ENCODE measurements around the gene DBF4.

DNA sequence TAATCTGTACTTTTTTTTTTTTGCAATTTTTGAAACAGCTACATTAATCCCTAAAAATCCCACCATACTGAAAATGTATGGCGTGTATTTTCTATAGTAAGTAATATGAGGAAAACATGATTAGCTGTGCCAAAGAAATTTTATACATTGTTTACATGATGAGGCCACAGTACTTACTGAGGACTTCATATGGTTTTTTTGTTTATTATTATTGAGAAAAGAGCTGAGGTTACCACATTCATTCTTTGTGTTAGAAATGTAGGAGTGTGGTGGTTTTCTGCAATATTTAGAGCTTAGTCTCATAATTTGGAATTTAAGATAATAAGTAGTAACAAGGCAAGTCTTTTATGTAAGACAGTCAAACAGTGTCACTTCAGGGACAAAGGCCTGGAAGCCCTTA, 45.2 kb upstream of the DBF4 start:
- TF ChIP-seq, protein P1, sequence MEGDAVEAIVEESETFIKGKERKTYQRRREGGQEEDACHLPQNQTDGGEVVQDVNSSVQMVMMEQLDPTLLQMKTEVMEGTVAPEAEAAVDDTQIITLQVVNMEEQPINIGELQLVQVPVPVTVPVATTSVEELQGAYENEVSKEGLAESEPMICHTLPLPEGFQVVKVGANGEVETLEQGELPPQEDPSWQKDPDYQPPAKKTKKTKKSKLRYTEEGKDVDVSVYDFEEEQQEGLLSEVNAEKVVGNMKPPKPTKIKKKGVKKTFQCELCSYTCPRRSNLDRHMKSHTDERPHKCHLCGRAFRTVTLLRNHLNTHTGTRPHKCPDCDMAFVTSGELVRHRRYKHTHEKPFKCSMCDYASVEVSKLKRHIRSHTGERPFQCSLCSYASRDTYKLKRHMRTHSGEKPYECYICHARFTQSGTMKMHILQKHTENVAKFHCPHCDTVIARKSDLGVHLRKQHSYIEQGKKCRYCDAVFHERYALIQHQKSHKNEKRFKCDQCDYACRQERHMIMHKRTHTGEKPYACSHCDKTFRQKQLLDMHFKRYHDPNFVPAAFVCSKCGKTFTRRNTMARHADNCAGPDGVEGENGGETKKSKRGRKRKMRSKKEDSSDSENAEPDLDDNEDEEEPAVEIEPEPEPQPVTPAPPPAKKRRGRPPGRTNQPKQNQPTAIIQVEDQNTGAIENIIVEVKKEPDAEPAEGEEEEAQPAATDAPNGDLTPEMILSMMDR (conservative IDR thresholded peaks at IDR 0.05; ENCODE audit: low read depth in 2 of 2) = no peak
- TF ChIP-seq EZH2 (IDR thresholded peaks at IDR 0.05; ENCODE audit: low read depth, unreplicated experiment) (no peak), EZH2phosphoT487 (IDR thresholded peaks at IDR 0.05; ENCODE audit: unreplicated experiment) (no peak), POLR2AphosphoS5 (IDR thresholded peaks at IDR 0.05; ENCODE audit: low read depth) (no peak), ETS1 (IDR thresholded peaks at IDR 0.05) (no peak), ZNF331 (CRISPR knock-in tag; IDR thresholded peaks at IDR 0.05; ENCODE audit: low read depth) (no peak), ZNF114 (CRISPR knock-in tag; IDR thresholded peaks at IDR 0.05) (no peak), CREB1 (CRISPR knock-in tag; IDR thresholded peaks at IDR 0.05; ENCODE audit: low read depth) (no peak), STAT1 (IDR thresholded peaks at IDR 0.05; ENCODE audit: unreplicated experiment) (no peak)
- TF ChIP-seq, protein P2, sequence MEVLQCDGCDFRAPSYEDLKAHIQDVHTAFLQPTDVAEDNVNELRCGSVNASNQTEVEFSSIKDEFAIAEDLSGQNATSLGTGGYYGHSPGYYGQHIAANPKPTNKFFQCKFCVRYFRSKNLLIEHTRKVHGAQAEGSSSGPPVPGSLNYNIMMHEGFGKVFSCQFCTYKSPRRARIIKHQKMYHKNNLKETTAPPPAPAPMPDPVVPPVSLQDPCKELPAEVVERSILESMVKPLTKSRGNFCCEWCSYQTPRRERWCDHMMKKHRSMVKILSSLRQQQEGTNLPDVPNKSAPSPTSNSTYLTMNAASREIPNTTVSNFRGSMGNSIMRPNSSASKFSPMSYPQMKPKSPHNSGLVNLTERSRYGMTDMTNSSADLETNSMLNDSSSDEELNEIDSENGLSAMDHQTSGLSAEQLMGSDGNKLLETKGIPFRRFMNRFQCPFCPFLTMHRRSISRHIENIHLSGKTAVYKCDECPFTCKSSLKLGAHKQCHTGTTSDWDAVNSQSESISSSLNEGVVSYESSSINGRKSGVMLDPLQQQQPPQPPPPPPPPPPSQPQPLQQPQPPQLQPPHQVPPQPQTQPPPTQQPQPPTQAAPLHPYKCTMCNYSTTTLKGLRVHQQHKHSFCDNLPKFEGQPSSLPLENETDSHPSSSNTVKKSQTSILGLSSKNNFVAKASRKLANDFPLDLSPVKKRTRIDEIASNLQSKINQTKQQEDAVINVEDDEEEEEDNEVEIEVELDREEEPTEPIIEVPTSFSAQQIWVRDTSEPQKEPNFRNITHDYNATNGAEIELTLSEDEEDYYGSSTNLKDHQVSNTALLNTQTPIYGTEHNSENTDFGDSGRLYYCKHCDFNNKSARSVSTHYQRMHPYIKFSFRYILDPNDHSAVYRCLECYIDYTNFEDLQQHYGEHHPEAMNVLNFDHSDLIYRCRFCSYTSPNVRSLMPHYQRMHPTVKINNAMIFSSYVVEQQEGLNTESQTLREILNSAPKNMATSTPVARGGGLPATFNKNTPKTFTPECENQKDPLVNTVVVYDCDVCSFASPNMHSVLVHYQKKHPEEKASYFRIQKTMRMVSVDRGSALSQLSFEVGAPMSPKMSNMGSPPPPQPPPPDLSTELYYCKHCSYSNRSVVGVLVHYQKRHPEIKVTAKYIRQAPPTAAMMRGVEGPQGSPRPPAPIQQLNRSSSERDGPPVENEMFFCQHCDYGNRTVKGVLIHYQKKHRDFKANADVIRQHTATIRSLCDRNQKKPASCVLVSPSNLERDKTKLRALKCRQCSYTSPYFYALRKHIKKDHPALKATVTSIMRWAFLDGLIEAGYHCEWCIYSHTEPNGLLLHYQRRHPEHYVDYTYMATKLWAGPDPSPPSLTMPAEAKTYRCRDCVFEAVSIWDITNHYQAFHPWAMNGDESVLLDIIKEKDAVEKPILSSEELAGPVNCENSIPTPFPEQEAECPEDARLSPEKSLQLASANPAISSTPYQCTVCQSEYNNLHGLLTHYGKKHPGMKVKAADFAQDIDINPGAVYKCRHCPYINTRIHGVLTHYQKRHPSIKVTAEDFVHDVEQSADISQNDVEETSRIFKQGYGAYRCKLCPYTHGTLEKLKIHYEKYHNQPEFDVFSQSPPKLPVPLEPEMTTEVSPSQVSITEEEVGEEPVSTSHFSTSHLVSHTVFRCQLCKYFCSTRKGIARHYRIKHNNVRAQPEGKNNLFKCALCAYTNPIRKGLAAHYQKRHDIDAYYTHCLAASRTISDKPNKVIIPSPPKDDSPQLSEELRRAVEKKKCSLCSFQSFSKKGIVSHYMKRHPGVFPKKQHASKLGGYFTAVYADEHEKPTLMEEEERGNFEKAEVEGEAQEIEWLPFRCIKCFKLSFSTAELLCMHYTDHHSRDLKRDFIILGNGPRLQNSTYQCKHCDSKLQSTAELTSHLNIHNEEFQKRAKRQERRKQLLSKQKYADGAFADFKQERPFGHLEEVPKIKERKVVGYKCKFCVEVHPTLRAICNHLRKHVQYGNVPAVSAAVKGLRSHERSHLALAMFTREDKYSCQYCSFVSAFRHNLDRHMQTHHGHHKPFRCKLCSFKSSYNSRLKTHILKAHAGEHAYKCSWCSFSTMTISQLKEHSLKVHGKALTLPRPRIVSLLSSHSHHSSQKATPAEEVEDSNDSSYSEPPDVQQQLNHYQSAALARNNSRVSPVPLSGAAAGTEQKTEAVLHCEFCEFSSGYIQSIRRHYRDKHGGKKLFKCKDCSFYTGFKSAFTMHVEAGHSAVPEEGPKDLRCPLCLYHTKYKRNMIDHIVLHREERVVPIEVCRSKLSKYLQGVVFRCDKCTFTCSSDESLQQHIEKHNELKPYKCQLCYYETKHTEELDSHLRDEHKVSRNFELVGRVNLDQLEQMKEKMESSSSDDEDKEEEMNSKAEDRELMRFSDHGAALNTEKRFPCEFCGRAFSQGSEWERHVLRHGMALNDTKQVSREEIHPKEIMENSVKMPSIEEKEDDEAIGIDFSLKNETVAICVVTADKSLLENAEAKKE (CRISPR knock-in tag; IDR thresholded peaks at IDR 0.05) = no peak

All from GM23338 (cell line).